ENCODE results near the gene TMEM43.

The TMEM43 gene

GRCh38 chr3:14137004-14137403 is 12.2 kb downstream of the TMEM43 start:
- Histone ChIP-seq H3K79me1 (replicated peaks; ENCODE audit: low read length, poor library complexity, severe bottlenecking) (peaks cover 40% of the 10 kb centered on the region), H3K9me3 (ENCODE audit: control insufficient read depth, low read length) (no peaks in the 10 kb centered on the region), H4K91ac (ENCODE audit: low read length) (no peak overlapping the region), H2BK5ac (ENCODE audit: low read depth, low read length, poor library complexity, severe bottlenecking) (no peak overlapping the region), H2BK12ac (ENCODE audit: low read length in 2 of 2) (no peak overlapping the region), H3K4me1 (ENCODE audit: control insufficient read depth, insufficient read depth, low read depth, low read length) (peaks cover 8% of the 10 kb centered on the region), H2AK5ac (ENCODE audit: low read length, severe bottlenecking) (no peak overlapping the region), H3K23ac (ENCODE audit: low read length in 2 of 2) (no peak overlapping the region), H3K27me3 (ENCODE audit: control insufficient read depth in 1 of 2, insufficient read depth in 1 of 2, low read length in 2 of 2) (no peaks in the 10 kb centered on the region), H4K8ac (ENCODE audit: low read length) (no peak overlapping the region), H3K4ac (ENCODE audit: low read depth in 1 of 2, low read length in 2 of 2) (no peak overlapping the region), H3K9ac (ENCODE audit: low read length) (peak overlapping the region; percentile 64), H3K4me2 (ENCODE audit: low read length, poor library complexity, severe bottlenecking) (no peak overlapping the region), H3K18ac (ENCODE audit: low read depth in 1 of 2, low read length in 2 of 2) (no peak overlapping the region), H3K36me3 (ENCODE audit: control insufficient read depth in 1 of 2, insufficient read depth in 2 of 2, low read depth in 1 of 2, low read length in 2 of 2) (peaks cover 93 to 96% of the 10 kb centered on the region in 2 experiments), H2BK120ac (ENCODE audit: low read depth, low read length) (no peak overlapping the region), H2BK15ac (ENCODE audit: low read depth, poor library complexity, severe bottlenecking) (no peak overlapping the region), H3K27ac (ENCODE audit: low read length, poor library complexity, severe bottlenecking) (no peak overlapping the region), H3K14ac (ENCODE audit: low read length in 2 of 2) (no peak overlapping the region), H3K4me3 (ENCODE audit: insufficient read depth in 1 of 2, low read depth in 1 of 2, low read length in 2 of 2) (no peak overlapping the region), H2AFZ (ENCODE audit: low read depth, low read length) (no peak overlapping the region)
- WGBS = 83% methylated on average over 3 of the region's 3 CpGs
- DNase-seq = no peak

DNA sequence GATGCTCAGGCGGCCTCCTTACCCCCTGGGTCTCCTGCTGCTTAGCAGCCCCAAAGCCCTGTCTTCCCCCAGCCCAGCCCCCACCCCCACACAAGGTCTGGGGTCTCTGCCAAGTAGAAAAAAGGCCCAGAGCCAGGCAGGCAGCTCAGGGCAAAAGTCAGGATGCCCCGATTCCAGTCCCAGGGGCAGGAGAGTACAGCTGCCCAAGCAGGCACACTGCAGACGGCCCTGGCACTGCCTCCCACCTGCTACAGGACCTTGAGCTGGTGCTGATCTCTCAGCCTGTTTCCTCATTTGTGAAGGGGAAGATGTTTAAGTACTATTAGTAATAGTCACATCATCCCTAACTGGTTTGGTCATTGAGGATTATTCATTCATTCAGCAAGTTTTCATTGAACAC is 12.6 kb downstream of the TMEM43 start:
- Histone ChIP-seq H3K23ac (ENCODE audit: low read length in 2 of 2) (no peak overlapping the region), H2BK12ac (ENCODE audit: low read length in 2 of 2) (no peak overlapping the region), H4K91ac (ENCODE audit: low read length) (no peak overlapping the region), H3K27ac (ENCODE audit: low read length, poor library complexity, severe bottlenecking) (no peak overlapping the region), H3K9ac (ENCODE audit: low read length) (no peak overlapping the region), H3K4ac (ENCODE audit: low read depth in 1 of 2, low read length in 2 of 2) (no peak overlapping the region), H3K27me3 (ENCODE audit: control insufficient read depth in 1 of 2, insufficient read depth in 1 of 2, low read length in 2 of 2) (no peaks in the 10 kb centered on the region), H3K9me3 (ENCODE audit: control insufficient read depth, low read length) (no peaks in the 10 kb centered on the region), H3K4me3 (ENCODE audit: insufficient read depth in 1 of 2, low read depth in 1 of 2, low read length in 2 of 2) (no peak overlapping the region), H3K14ac (ENCODE audit: low read length in 2 of 2) (no peak overlapping the region), H3K18ac (ENCODE audit: low read depth in 1 of 2, low read length in 2 of 2) (no peak overlapping the region), H2AFZ (ENCODE audit: low read depth, low read length) (no peak overlapping the region), H3K4me1 (ENCODE audit: control insufficient read depth, insufficient read depth, low read depth, low read length) (peaks cover 7% of the 10 kb centered on the region), H3K36me3 (ENCODE audit: control insufficient read depth in 1 of 2, insufficient read depth in 2 of 2, low read depth in 1 of 2, low read length in 2 of 2) (peaks cover 91 to 96% of the 10 kb centered on the region in 2 experiments), H2BK5ac (ENCODE audit: low read depth, low read length, poor library complexity, severe bottlenecking) (no peak overlapping the region), H3K4me2 (ENCODE audit: low read length, poor library complexity, severe bottlenecking) (no peak overlapping the region), H3K79me1 (replicated peaks; ENCODE audit: low read length, poor library complexity, severe bottlenecking) (peaks cover 36% of the 10 kb centered on the region), H2AK5ac (ENCODE audit: low read length, severe bottlenecking) (no peak overlapping the region), H2BK15ac (ENCODE audit: low read depth, poor library complexity, severe bottlenecking) (no peak overlapping the region), H4K8ac (ENCODE audit: low read length) (no peak overlapping the region), H2BK120ac (ENCODE audit: low read depth, low read length) (no peak overlapping the region)
- WGBS = 75% methylated on average over 3 of the region's 3 CpGs
- DNase-seq = no peak

DNA sequence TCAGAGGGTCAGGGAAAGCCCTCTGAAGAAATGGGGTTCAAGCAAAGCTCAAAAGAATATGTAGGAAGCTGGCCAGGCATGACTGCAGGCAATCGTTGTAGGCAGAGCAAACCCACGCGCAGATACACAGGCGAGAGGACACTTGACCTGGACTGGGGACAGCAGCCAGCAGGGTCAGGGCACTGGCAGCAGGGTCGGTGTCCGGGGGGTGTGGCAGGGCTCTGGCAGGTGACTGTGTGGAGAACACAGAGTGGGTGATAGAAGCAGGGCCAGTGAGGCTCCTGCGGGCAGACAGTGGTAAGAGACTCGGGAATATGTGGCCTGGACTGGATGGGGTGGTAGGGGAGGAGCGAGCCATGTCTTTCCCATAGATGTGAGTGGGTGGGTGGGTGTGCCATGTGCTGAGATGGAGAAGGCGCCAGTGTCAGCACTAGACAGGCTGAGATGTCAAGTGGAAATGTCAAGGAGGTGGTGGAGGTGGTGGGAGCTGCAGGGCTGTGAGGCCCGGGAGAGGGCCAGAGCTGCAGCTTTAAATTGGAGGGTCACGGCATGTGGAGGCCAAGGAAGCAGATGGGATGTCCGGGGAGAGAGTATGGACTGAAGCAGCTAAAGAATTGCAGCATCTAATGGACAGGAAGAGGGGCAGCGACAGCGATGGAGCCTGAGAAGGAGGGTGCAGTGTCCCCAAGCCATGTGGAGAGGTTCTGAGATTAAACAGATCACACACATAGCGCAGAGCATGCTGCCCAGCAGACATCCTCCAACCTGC is 13.4 kb downstream of the TMEM43 start:
- Histone ChIP-seq H2AK5ac (ENCODE audit: low read length, severe bottlenecking) (no peak overlapping the region), H3K4me2 (ENCODE audit: low read length, poor library complexity, severe bottlenecking) (no peak overlapping the region), H2AFZ (ENCODE audit: low read depth, low read length) (no peak overlapping the region), H2BK120ac (ENCODE audit: low read depth, low read length) (no peak overlapping the region), H3K4ac (ENCODE audit: low read depth in 1 of 2, low read length in 2 of 2) (no peak overlapping the region), H4K91ac (ENCODE audit: low read length) (no peak overlapping the region), H2BK5ac (ENCODE audit: low read depth, low read length, poor library complexity, severe bottlenecking) (no peak overlapping the region), H3K9ac (ENCODE audit: low read length) (no peak overlapping the region), H2BK12ac (ENCODE audit: low read length in 2 of 2) (no peak overlapping the region), H4K8ac (ENCODE audit: low read length) (no peak overlapping the region), H3K79me1 (replicated peaks; ENCODE audit: low read length, poor library complexity, severe bottlenecking) (peaks cover 29% of the 10 kb centered on the region), H3K9me3 (ENCODE audit: control insufficient read depth, low read length) (no peaks in the 10 kb centered on the region), H3K18ac (ENCODE audit: low read depth in 1 of 2, low read length in 2 of 2) (no peak overlapping the region), H3K27me3 (ENCODE audit: control insufficient read depth in 1 of 2, insufficient read depth in 1 of 2, low read length in 2 of 2) (no peaks in the 10 kb centered on the region), H3K27ac (ENCODE audit: low read length, poor library complexity, severe bottlenecking) (no peak overlapping the region), H3K23ac (ENCODE audit: low read length in 2 of 2) (no peak overlapping the region), H3K36me3 (ENCODE audit: control insufficient read depth in 1 of 2, insufficient read depth in 2 of 2, low read depth in 1 of 2, low read length in 2 of 2) (peaks cover 82 to 93% of the 10 kb centered on the region in 2 experiments), H3K4me1 (ENCODE audit: control insufficient read depth, insufficient read depth, low read depth, low read length) (peaks cover 9% of the 10 kb centered on the region), H3K14ac (ENCODE audit: low read length in 2 of 2) (no peak overlapping the region), H3K4me3 (ENCODE audit: insufficient read depth in 1 of 2, low read depth in 1 of 2, low read length in 2 of 2) (no peak overlapping the region), H2BK15ac (ENCODE audit: low read depth, poor library complexity, severe bottlenecking) (no peak overlapping the region)
- 95% methylated on average over 16 of the region's 16 CpGs for WGBS
- no peak for DNase-seq

DNA sequence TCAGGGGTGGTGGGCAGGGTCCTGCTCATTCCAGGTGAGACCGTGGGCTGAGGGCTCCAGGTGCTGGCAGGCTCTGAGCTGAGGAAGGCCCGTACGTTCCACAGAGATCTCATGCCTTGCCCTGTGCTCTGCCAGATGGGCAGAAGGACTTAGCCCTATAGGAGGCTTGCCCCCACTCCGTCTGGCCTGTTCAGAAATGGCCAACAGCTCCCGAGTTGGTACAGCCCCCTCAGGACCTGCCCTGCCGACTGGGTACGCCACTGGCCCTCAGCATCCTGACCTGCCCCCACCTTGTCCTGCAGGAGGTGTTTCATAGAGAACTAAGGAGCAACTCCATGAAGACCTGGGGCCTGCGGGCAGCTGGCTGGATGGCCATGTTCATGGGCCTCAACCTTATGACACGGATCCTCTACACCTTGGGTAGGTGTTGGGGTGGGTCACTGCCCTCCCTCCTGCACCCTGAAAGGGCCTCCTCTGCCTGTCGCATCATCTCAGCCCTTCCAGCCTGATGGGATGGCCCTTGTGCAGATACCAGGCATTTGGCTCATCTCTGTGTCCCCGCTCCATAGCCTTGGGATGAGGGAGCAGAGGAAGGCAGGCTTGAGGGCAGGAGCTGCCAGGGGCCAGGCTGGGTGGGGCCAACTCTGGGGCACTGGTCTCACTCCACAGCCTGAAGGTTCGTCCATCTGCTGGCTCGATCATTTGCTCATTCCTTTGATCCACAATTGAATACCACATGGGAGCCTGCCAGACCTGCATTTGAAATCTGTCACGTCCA is 14.2 kb downstream of the TMEM43 start:
- Histone ChIP-seq H3K14ac (ENCODE audit: low read length in 2 of 2) (no peak overlapping the region), H3K9me3 (ENCODE audit: control insufficient read depth, low read length) (no peaks in the 10 kb centered on the region), H3K23ac (ENCODE audit: low read length in 2 of 2) (no peak overlapping the region), H3K18ac (ENCODE audit: low read depth in 1 of 2, low read length in 2 of 2) (no peak overlapping the region), H4K91ac (ENCODE audit: low read length) (no peak overlapping the region), H2BK12ac (ENCODE audit: low read length in 2 of 2) (peak overlapping the region in 1 of 2 experiments; percentile 12), H2AFZ (ENCODE audit: low read depth, low read length) (no peak overlapping the region), H2BK120ac (ENCODE audit: low read depth, low read length) (no peak overlapping the region), H3K4me1 (ENCODE audit: control insufficient read depth, insufficient read depth, low read depth, low read length) (peaks cover 9% of the 10 kb centered on the region), H3K4me2 (ENCODE audit: low read length, poor library complexity, severe bottlenecking) (no peak overlapping the region), H3K9ac (ENCODE audit: low read length) (no peak overlapping the region), H3K27me3 (ENCODE audit: control insufficient read depth in 1 of 2, insufficient read depth in 1 of 2, low read length in 2 of 2) (no peaks in the 10 kb centered on the region), H2BK5ac (ENCODE audit: low read depth, low read length, poor library complexity, severe bottlenecking) (no peak overlapping the region), H4K8ac (ENCODE audit: low read length) (no peak overlapping the region), H3K79me1 (replicated peaks; ENCODE audit: low read length, poor library complexity, severe bottlenecking) (peaks cover 25% of the 10 kb centered on the region), H3K4me3 (ENCODE audit: insufficient read depth in 1 of 2, low read depth in 1 of 2, low read length in 2 of 2) (no peak overlapping the region), H3K36me3 (ENCODE audit: control insufficient read depth in 1 of 2, insufficient read depth in 2 of 2, low read depth in 1 of 2, low read length in 2 of 2) (peaks cover 74 to 85% of the 10 kb centered on the region in 2 experiments), H3K27ac (ENCODE audit: low read length, poor library complexity, severe bottlenecking) (no peak overlapping the region), H2AK5ac (ENCODE audit: low read length, severe bottlenecking) (no peak overlapping the region), H2BK15ac (ENCODE audit: low read depth, poor library complexity, severe bottlenecking) (no peak overlapping the region), H3K4ac (ENCODE audit: low read depth in 1 of 2, low read length in 2 of 2) (no peak overlapping the region)
- DNase-seq = no peak
- WGBS = 98% methylated on average over 14 of the region's 14 CpGs
